Stomach (tissue), 9 donors: ENCODE measurements around the gene PRPS2. TPM values are rescaled to one million over a fixed set of nuclear protein-coding genes. Genes with fewer than 3 reads are reported as not detected.

Experiments
- DNase-seq, 2 donors: peaks; one replicate each; pipeline versions ENCODE4 v3.0.0 to v3.0.0-alpha.2; 2013 to 2019
- H3K27ac ChIP-seq, 5 donors: fragments of 200-600 bp in 4 of 5; sonication (generic) in 4 of 5; one replicate each; pipeline ENCODE4 v1.5.1; 2013 to 2019; ENCODE audit warnings: mild to moderate bottlenecking in 1 of 5, moderate library complexity in 1 of 5
- H3K27me3 ChIP-seq, 3 donors: fragments of 200-600 bp; sonication (generic); one replicate each; pipeline ENCODE4 v1.5.1; 2017 to 2019; ENCODE audit warnings: mixed run types in 1 of 3
- H3K36me3 ChIP-seq, 4 donors: fragments of 200-600 bp; sonication (generic); 1 replicate in 3 of 4; 2 replicates in 1 of 4; pipeline ENCODE4 v1.5.1; 2016 to 2019
- H3K4me1 ChIP-seq, 4 donors: fragments of 200-600 bp; sonication (generic); one replicate each; pipeline ENCODE4 v1.5.1; 2016 to 2019
- H3K4me3 ChIP-seq, 4 donors: fragments of 200-600 bp; sonication (generic) in 3 of 4; one replicate each; pipeline ENCODE4 v1.5.1; 2016 to 2019; ENCODE audit warnings: mild to moderate bottlenecking in 1 of 4
- H3K9me3 ChIP-seq, 4 donors: fragments of 200-600 bp; sonication (generic); one replicate each; pipeline ENCODE4 v1.5.1; 2016 to 2019
- EP300 ChIP-seq: sonication (generic); formaldehyde crosslinking; IDR thresholded peaks from one replicate; pipeline ENCODE4 v1.6.1; 2017; ENCODE audit warnings: antibody characterized with exemption
- POLR2A ChIP-seq, 4 donors: fragments of 450-650 bp; IDR thresholded peaks; one replicate each; pipeline ENCODE4 v1.6.1; 2016; ENCODE audit warnings: antibody characterized with exemption in 4 of 4, control low read depth in 2 of 4, mild to moderate bottlenecking in 1 of 4, moderate library complexity in 1 of 4
- POLR2AphosphoS5 ChIP-seq, 3 donors: sonication (generic); formaldehyde crosslinking; IDR thresholded peaks; one replicate each; pipeline ENCODE4 v1.6.1; 2016; ENCODE audit warnings: antibody characterized with exemption in 3 of 3
- WGBS, 5 donors: extraction: QIAGEN DNeasy Blood & Tissue Kit in 3 of 5; methylation state at CpG; one replicate each; pipeline versions ENCODE4 v1.1.5 to v1.1.7; 2013 to 2018; 5-methylcytosine and 5-hydroxymethylcytosine counted together
- intact Hi-C: fragments of 100-400 bp; cut with DNase I; formaldehyde crosslinking; loops from one replicate; pipeline ENCODE4 v1.15.1; 2023; ENCODE audit warnings: low total_unique reads
- polyA plus RNA-seq, 3 donors: library from polyadenylated mRNA; stranded (reverse); fragments of 200-250 nt; gene quantifications; one replicate each; pipeline ENCODE4 v1.2.3, GENCODE V29; 2013
- total RNA-seq, 5 donors: library from RNA; depleted of rRNA; stranded (reverse); fragments of >200 nt; gene quantifications; one replicate each; pipeline versions ENCODE4 v1.1.0 to v1.2.3, GENCODE V29; 2014 to 2016
- TF ChIP-seq, protein P1 (sequence below), 7 experiments: fragments of 450-650 bp in 4 of 7; fragments of 200-600 bp in 3 of 7; sonication (generic) in 3 of 7; IDR thresholded peaks; one replicate each; pipeline ENCODE4 v1.5.1; 2016 to 2019; ENCODE audit warnings: antibody characterized with exemption in 7 of 7, control low read depth in 2 of 7, mild to moderate bottlenecking in 1 of 7
- donor health status: healthy with polysubstance abuse.
- donor health status: Bipolar disorder and iron deficiency.
- donor health status: healthy.

PRPS2 gene
- total and polyA plus RNA-seq, 8 donors: 4.6 to 94.2 (median 40.5) TPM

DNA sequence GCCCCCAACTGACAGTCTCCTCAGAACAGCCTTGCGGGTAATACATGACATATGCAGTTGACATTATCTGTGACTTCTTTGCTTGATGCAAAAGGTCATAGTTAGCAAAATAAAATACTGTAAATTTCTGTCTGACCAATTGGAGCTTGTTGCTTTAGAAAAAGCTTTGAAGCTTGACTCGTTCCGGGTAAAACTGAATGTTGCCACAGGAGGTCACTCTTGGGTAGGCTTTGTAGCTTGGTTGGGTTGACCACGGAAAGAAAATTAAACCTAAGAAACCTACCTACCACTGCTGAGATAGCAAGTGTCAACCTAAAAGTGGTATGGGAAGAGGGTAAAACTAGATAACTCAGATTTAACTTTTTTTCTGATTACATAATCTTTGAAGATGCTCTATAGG lies 23.2 kb downstream of the PRPS2 start:
- Histone ChIP-seq H3K4me1 (no peaks in the 10 kb centered on the region), H3K36me3 (peaks cover 0 to 32% (median 16%) of the 10 kb centered on the region in 4 donors), H3K4me3 (no peak overlapping the region), H3K9me3 (no peaks in the 10 kb centered on the region), H3K27me3 (peaks cover 0 to 5% (median 0%) of the 10 kb centered on the region in 3 donors), H3K27ac (no peak overlapping the region)
- DNase-seq: peak; percentile 36 to 77
- intact Hi-C loops: no loop called here
- TF ChIP-seq, protein P1, sequence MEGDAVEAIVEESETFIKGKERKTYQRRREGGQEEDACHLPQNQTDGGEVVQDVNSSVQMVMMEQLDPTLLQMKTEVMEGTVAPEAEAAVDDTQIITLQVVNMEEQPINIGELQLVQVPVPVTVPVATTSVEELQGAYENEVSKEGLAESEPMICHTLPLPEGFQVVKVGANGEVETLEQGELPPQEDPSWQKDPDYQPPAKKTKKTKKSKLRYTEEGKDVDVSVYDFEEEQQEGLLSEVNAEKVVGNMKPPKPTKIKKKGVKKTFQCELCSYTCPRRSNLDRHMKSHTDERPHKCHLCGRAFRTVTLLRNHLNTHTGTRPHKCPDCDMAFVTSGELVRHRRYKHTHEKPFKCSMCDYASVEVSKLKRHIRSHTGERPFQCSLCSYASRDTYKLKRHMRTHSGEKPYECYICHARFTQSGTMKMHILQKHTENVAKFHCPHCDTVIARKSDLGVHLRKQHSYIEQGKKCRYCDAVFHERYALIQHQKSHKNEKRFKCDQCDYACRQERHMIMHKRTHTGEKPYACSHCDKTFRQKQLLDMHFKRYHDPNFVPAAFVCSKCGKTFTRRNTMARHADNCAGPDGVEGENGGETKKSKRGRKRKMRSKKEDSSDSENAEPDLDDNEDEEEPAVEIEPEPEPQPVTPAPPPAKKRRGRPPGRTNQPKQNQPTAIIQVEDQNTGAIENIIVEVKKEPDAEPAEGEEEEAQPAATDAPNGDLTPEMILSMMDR (IDR thresholded peaks at IDR 0.05): peak in 4 of 7 experiments; percentile 16 to 38 (median 28)
- no peak for TF ChIP-seq EP300
- 12 to 22% (median 16%) methylated on average over 4 of the region's 4 CpGs for WGBS, 5 donors

DNA sequence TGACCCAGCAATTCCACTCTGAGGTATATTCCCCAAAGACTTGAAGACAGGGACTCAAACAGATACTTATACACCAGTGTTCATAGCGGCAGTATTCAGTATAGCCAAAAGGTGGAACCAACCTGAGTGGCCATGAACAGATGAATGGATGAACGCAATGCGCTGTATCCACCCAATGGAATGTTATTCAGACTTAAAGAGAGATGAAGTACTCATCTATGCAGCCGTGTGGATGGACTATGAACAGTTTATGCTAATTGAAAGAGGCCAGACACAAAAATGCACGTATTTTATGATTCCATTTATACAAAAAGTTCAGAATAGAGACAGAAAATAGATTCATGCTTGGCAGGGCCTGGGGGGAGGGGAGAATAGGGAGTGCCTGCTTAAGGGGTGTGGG lies 26.3 kb downstream of the PRPS2 start:
- WGBS, 5 donors: 66 to 98% (median 75%) methylated on average over 4 to 5 of the region's 5 CpGs
- intact Hi-C loops: loop anchor here (5.0 kb wide), 1 partner anchor 80 kb away; no protein-coding TSS in a partner anchor
- no peak for DNase-seq
- no peaks in the 10 kb centered on the region for H3K9me3 ChIP-seq
- H3K36me3 ChIP-seq: peaks cover 0 to 41% (median 26%) of the 10 kb centered on the region in 4 donors
- H3K27ac ChIP-seq: no peak overlapping the region
- TF ChIP-seq EP300 (no peak), POLR2A (IDR thresholded peaks at IDR 0.05) (no peak), POLR2AphosphoS5 (IDR thresholded peaks at IDR 0.05) (no peak)
- TF ChIP-seq, protein P1 (IDR thresholded peaks at IDR 0.05): no peak
- H3K27me3 ChIP-seq: peaks cover 0 to 5% (median 0%) of the 10 kb centered on the region in 3 donors
- no peaks in the 10 kb centered on the region for H3K4me1 ChIP-seq
- no peak overlapping the region for H3K4me3 ChIP-seq

DNA sequence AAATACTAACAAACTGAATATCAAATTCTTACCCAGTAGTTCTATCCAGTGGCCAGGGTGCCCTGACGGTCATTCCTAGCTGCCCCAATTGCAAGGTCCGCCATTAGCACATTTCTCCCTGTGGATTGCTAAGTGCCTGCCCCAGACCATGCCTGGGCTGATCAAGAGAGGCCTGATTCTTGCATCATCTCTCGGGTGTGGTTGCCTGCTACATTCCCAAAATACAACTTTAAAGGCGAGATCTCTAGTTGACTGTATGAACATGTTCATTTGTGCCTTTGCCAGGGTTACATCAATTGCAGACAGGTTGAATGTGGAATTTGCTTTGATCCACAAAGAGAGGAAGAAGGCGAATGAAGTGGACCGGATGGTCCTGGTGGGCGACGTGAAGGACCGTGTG lies 28.0 kb downstream of the PRPS2 start:
- intact Hi-C loops: loop anchor here (5.0 kb wide), 1 partner anchor 78 kb away; no protein-coding TSS in a partner anchor

DNA sequence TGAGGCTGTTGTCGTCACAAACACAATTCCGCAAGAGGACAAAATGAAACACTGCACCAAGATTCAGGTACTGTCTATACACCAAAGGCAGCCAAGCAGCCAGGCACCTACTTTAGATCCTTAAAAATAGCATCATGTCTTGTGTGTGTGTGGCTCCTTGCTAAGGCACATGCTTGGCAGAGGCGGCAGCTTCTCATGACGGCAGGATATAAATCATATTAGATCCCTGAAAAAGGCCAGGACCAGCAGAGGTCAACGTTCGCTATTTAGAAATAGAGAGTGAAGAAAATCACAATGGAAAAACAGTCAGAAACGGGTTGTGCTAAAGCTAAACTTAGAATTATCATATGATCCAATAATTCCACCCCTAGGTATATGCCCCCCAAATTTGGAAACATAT lies 29.5 kb downstream of the PRPS2 start:
- 76 to 94% (median 84%) methylated on average over 7 of the region's 7 CpGs for WGBS, 5 donors
- TF ChIP-seq, protein P1 (IDR thresholded peaks at IDR 0.05): no peak
- no peak for TF ChIP-seq POLR2A (IDR thresholded peaks at IDR 0.05)
- TF ChIP-seq EP300: no peak
- no peak for TF ChIP-seq POLR2AphosphoS5 (IDR thresholded peaks at IDR 0.05)
- no peak overlapping the region for H3K27ac ChIP-seq
- H3K4me1 ChIP-seq: no peaks in the 10 kb centered on the region
- no peak for DNase-seq
- intact Hi-C loops: no loop called here
- peaks cover 0 to 5% (median 0%) of the 10 kb centered on the region in 3 donors for H3K27me3 ChIP-seq
- H3K9me3 ChIP-seq: no peaks in the 10 kb centered on the region
- peaks cover 0 to 48% (median 44%) of the 10 kb centered on the region in 4 donors for H3K36me3 ChIP-seq
- no peak overlapping the region for H3K4me3 ChIP-seq

More for the DNA sequence above, 28.0 kb downstream of the PRPS2 start:
- Histone ChIP-seq H3K27ac (no peak overlapping the region), H3K9me3 (no peaks in the 10 kb centered on the region), H3K4me3 (no peak overlapping the region), H3K4me1 (no peaks in the 10 kb centered on the region), H3K27me3 (peaks cover 0 to 5% (median 0%) of the 10 kb centered on the region in 3 donors), H3K36me3 (peaks cover 0 to 41% (median 38%) of the 10 kb centered on the region in 4 donors)
- 93 to 95% (median 94%) methylated on average over 9 of the region's 9 CpGs for WGBS, 5 donors
- no peak for DNase-seq
- TF ChIP-seq, protein P1 (IDR thresholded peaks at IDR 0.05): no peak
- TF ChIP-seq EP300 (no peak), POLR2A (IDR thresholded peaks at IDR 0.05) (no peak), POLR2AphosphoS5 (IDR thresholded peaks at IDR 0.05) (no peak)
